ENCODE measurements around the gene IL9R. TPM values are rescaled to one million over a fixed set of nuclear protein-coding genes. Genes with fewer than 3 reads are reported as not detected.

Gene IL9R
- total RNA-seq, 4 donors from 2014 or later, result not detected

DNA sequence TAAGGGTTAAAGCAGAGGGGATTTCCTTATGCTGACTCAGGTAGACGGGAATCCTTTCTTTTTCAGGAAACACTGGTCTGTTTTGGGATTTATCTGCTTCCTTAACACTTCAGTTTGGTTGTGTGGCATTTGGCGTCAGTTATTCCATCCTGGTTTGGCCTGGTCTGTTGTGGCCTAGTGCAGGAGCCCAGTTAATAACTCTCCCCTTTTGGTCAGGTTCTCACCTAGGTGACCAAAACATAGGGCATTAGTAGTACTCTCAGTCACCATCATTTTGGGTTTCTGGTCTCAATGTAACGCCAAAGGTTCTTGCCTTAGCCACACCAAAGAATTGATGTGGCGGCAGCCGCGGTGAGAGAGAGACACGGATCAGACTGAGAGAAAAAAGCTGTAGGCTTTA lies 39.7 kb upstream of the IL9R start:
- TF ChIP-seq CTCF (IDR thresholded peaks at IDR 0.05; ENCODE audit: low read depth), result no peak

DNA sequence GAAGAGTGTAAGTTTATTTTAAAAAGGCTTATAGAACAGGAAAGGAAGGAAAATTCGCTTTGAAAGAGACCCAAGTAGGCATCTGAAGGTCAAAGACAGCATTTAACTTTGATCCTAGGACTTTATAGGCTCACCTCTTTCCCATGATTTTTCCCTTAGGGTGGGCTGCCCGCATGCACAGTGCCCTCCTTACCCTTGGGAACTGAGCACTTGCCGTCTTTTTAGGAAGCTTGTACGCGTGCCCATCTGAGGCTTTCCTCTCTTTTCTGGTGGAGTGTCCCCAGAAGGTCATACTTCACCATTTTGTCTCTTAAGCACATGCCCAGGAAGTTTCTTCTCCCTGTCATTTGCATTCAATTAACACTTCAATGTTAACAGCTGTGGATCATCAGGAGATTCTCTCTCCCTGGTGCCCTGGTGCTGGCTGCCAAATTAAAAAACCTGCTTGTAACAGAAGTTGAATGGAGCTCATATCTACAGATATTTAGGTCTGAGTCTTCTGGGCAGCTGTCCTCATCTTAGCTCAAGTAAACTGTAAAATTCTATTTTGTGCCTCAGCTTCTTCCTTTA lies 38.4 kb upstream of the IL9R start:
- no peak for TF ChIP-seq CTCF (IDR thresholded peaks at IDR 0.05; ENCODE audit: low read depth)

- TF ChIP-seq CTCF (IDR thresholded peaks at IDR 0.05; ENCODE audit: low read depth), result no peak
These were observed 34.6 kb upstream of the IL9R start for GRCh38 chrX:155962906-155963305.

- TF ChIP-seq CTCF (IDR thresholded peaks at IDR 0.05; ENCODE audit: low read depth), result no peak
These were observed 30.6 kb upstream of the IL9R start for GRCh38 chrX:155966876-155967275.

GRCh38 chrX:155967653-155968325 lies 29.7 kb upstream of the IL9R start:
- TF ChIP-seq CTCF (IDR thresholded peaks at IDR 0.05; ENCODE audit: low read depth), result no peak

- no peak for TF ChIP-seq CTCF (IDR thresholded peaks at IDR 0.05; ENCODE audit: low read depth)
These were observed 29.2 kb upstream of the IL9R start for GRCh38 chrX:155968326-155968661.

- TF ChIP-seq CTCF (IDR thresholded peaks at IDR 0.05; ENCODE audit: low read depth), result no peak
These were observed 28.7 kb upstream of the IL9R start for GRCh38 chrX:155968791-155969190.
